Measurements from ENCODE around the gene SH2D3C.
A peak's percentile ranks its signal among the peaks of the same experiment; 100 is the strongest.

SH2D3C gene

DNA sequence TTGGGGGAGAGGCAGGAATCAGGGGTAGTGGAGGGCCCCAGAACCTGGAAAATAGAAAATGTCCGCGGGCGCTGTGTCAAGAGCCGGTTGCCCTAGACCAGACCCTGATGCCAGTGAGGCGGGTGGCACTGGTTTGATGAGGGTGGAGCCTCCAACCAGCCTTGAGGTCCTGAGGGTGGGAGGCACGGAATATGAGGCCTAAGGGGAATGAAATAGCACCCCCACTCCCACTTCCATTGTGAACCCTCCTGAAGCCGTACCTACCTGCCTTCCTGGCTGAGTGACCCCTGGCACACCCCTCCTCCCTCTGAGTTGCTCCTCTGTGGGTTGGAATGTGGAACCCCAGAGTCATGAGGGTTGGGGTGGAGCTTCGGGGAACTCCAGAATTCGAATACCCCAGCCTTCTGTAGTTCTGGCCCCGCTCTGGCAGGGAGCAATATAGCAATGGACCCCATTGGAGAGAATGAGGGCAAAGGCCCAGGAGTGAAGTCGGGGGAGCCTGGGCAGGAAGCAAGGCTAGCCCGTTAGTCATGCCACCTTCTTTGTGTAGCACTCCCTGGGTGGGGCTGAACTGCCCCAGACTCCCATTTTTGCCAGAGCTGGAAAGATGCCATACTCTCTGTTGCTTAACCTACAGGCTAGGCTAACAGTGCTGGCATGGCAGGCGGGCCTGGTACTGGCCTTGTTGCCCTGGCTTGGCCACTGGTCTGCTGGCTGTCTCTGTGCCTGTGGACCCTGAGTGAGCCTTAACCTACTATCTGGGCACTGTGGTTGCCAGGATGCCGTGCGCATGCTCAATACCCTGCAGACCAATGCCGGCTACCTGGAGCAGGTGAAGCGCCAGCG is 25.3 kb upstream of the SH2D3C start:
- no peak overlapping the region for H3K4me3 ChIP-seq (IDR thresholded peaks at IDR 0.05; ENCODE audit: insufficient read depth, low read depth, low read length)
- peak overlapping the region; percentile 74 for H3K27ac ChIP-seq
- TF ChIP-seq, protein P1, sequence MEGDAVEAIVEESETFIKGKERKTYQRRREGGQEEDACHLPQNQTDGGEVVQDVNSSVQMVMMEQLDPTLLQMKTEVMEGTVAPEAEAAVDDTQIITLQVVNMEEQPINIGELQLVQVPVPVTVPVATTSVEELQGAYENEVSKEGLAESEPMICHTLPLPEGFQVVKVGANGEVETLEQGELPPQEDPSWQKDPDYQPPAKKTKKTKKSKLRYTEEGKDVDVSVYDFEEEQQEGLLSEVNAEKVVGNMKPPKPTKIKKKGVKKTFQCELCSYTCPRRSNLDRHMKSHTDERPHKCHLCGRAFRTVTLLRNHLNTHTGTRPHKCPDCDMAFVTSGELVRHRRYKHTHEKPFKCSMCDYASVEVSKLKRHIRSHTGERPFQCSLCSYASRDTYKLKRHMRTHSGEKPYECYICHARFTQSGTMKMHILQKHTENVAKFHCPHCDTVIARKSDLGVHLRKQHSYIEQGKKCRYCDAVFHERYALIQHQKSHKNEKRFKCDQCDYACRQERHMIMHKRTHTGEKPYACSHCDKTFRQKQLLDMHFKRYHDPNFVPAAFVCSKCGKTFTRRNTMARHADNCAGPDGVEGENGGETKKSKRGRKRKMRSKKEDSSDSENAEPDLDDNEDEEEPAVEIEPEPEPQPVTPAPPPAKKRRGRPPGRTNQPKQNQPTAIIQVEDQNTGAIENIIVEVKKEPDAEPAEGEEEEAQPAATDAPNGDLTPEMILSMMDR (conservative IDR thresholded peaks at IDR 0.05; ENCODE audit: low read depth, low read length) = no peak
- H3K4me2 ChIP-seq = peak overlapping the region; percentile 76
- H4K20me1 ChIP-seq (ENCODE audit: insufficient read depth) = no peaks in the 10 kb centered on the region
- H3K9ac ChIP-seq = peak overlapping the region; percentile 92
- H3K36me3 ChIP-seq (ENCODE audit: insufficient read depth) = no peaks in the 10 kb centered on the region
- H2AFZ ChIP-seq (ENCODE audit: low read depth) = peak overlapping the region; percentile 68
- H3K79me2 ChIP-seq (ENCODE audit: insufficient read depth, low read depth) = peaks cover 29% of the 10 kb centered on the region
- peaks cover 32% of the 10 kb centered on the region for H3K4me1 ChIP-seq (ENCODE audit: low read depth, poor library complexity, severe bottlenecking)
- H3K27me3 ChIP-seq (ENCODE audit: insufficient read depth, low read depth) = no peaks in the 10 kb centered on the region

DNA sequence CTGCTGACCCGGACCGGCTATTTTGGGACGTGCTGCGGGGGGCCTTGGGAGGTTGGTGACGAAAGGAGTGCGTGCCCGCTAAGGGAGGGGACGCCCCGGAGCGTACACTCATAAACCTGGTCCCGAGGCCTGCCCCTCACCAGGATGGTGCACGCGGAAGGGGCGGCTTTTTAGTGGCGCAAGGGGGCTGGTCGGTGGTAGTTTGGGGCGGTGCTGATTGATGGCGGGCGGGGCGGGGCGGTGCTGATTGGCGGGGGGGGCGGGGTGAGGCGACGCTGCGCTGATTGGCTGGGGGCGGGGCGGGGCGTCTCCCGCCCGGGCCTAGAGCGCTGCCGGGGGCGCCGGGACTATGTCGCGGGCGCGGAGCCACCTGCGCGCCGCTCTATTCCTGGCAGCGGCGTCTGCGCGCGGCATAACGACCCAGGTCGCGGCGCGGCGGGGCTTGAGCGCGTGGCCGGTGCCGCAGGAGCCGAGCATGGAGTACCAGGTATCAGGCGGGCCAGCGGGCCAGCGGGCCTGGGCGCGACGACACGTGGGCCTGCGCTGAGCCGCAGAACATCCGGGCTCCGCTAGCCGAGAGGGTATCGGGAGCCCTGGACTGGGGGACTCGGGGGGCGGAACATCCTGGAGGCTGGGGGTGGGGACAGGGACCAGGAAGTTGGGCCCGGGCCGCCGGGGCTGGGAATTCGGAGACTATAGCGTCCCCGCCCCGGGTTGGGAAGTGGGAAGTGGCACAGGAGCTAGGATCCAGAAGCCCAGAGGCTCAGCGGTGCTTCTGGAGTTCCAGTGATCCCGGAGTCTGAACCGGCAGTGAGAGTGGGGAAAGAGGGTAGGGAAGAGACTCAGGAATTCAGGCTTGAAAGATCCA is 24.3 kb upstream of the SH2D3C start, which contains the start of gene FPGS:
Gene FPGS (plus strand): TSS at position 307 of the 868 bp plus-strand sequence. CDS start 43 bp downstream, at position 350.
- TF ChIP-seq, protein P1 (conservative IDR thresholded peaks at IDR 0.05; ENCODE audit: low read depth, low read length) = no peak; the same call in 1 of the 2 replicates
- Histone ChIP-seq H3K4me2 (peak within 1 kb of the TSS; percentile 90), H3K79me2 (ENCODE audit: insufficient read depth, low read depth) (peaks cover 29% of the 10 kb centered on the region), H2AFZ (ENCODE audit: low read depth) (peak within 1 kb of the TSS; percentile 80), H3K4me3 (IDR thresholded peaks at IDR 0.05; ENCODE audit: insufficient read depth, low read depth, low read length) (no peak within 1 kb of the TSS), H3K36me3 (ENCODE audit: insufficient read depth) (no peaks in the 10 kb centered on the region), H3K9ac (peak within 1 kb of the TSS; percentile 92), H3K27ac (peak within 1 kb of the TSS; percentile 74), H4K20me1 (ENCODE audit: insufficient read depth) (no peaks in the 10 kb centered on the region), H3K27me3 (ENCODE audit: insufficient read depth, low read depth) (no peaks in the 10 kb centered on the region), H3K4me1 (ENCODE audit: low read depth, poor library complexity, severe bottlenecking) (peaks cover 34% of the 10 kb centered on the region)

DNA sequence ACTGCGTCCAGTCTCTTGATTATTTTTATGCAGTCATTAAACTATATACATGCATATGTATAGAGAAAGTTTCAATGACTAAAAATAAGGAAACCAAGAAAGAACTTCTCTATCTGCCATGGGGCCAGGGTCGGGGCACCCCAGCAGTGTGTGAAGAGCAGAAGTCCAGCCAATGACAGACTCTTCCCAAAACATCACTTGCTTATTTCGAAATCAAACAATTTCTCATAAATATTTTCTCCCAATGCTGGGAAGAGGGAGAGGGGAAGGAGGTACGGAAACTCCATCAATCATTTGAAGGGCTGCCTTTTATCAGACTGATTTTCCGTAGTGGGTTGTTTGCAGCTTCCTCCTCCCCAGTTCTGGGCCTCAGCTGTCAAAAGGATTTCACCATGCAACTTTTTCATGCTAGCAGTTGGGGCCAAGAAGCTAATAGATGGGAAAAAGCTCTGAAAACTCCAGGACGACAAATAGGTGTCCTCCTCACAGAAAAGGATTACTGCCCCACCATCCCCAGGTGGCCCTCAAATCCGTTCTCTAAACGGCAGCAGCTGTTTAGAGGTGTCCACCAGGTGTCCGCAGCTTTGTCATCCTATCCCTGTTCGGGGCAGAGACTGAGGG is 23.6 kb upstream of the SH2D3C start:
- TF ChIP-seq, protein P1 (conservative IDR thresholded peaks at IDR 0.05; ENCODE audit: low read depth, low read length) = peak; percentile 32; the same call in 1 of the 2 replicates
- peak overlapping the region; percentile 90 for H3K4me2 ChIP-seq

GRCh38 chr9:127796852-127797370 is 18.4 kb upstream of the SH2D3C start:
- H3K4me3 ChIP-seq (IDR thresholded peaks at IDR 0.05; ENCODE audit: insufficient read depth, low read depth, low read length) = no peak overlapping the region
- H3K27ac ChIP-seq = peak overlapping the region; percentile 68
- H3K79me2 ChIP-seq (ENCODE audit: insufficient read depth, low read depth) = no peaks in the 10 kb centered on the region
- H3K4me1 ChIP-seq (ENCODE audit: low read depth, poor library complexity, severe bottlenecking) = peaks cover 44% of the 10 kb centered on the region
- H3K4me2 ChIP-seq = peak overlapping the region; percentile 71
- H4K20me1 ChIP-seq (ENCODE audit: insufficient read depth) = no peaks in the 10 kb centered on the region
- H3K9ac ChIP-seq = peak overlapping the region; percentile 22; the same call in 1 of the 2 replicates
- peak overlapping the region; percentile 23; the same call in 1 of the 2 replicates for H2AFZ ChIP-seq (ENCODE audit: low read depth)
- no peaks in the 10 kb centered on the region for H3K36me3 ChIP-seq (ENCODE audit: insufficient read depth)
- H3K27me3 ChIP-seq (ENCODE audit: insufficient read depth, low read depth) = no peaks in the 10 kb centered on the region
- TF ChIP-seq, protein P1 (conservative IDR thresholded peaks at IDR 0.05; ENCODE audit: low read depth, low read length) = no peak

More for the DNA sequence above, 23.6 kb upstream of the SH2D3C start:
- peak overlapping the region; percentile 35 for H3K27ac ChIP-seq
- no peaks in the 10 kb centered on the region for H3K36me3 ChIP-seq (ENCODE audit: insufficient read depth)
- no peaks in the 10 kb centered on the region for H4K20me1 ChIP-seq (ENCODE audit: insufficient read depth)
- no peaks in the 10 kb centered on the region for H3K27me3 ChIP-seq (ENCODE audit: insufficient read depth, low read depth)
- H3K79me2 ChIP-seq (ENCODE audit: insufficient read depth, low read depth) = peaks cover 29% of the 10 kb centered on the region
- peaks cover 41% of the 10 kb centered on the region for H3K4me1 ChIP-seq (ENCODE audit: low read depth, poor library complexity, severe bottlenecking)
- H2AFZ ChIP-seq (ENCODE audit: low read depth) = peak overlapping the region; percentile 80
- H3K9ac ChIP-seq = peak overlapping the region; percentile 53; the same call in 1 of the 2 replicates
- H3K4me3 ChIP-seq (IDR thresholded peaks at IDR 0.05; ENCODE audit: insufficient read depth, low read depth, low read length) = no peak overlapping the region
